Measurements from ENCODE around the gene GRB2.

Gene GRB2

GRCh38 chr17:75315541-75316243 is 89.8 kb downstream of the GRB2 start:
- Histone ChIP-seq H3K9me3 (ENCODE audit: control insufficient read depth, low read length) (no peaks in the 10 kb centered on the region), H3K27me3 (replicated peaks; ENCODE audit: control insufficient read depth, insufficient read depth, low read length, poor library complexity, severe bottlenecking) (no peaks in the 10 kb centered on the region), H3K36me3 (ENCODE audit: control insufficient read depth, insufficient read depth, low read length) (peaks cover 29% of the 10 kb centered on the region), H3K4me3 (ENCODE audit: insufficient read depth, low read depth, low read length, poor library complexity, severe bottlenecking) (no peak overlapping the region), H3K4me1 (ENCODE audit: control insufficient read depth, insufficient read depth, low read length, poor library complexity, severe bottlenecking) (no peaks in the 10 kb centered on the region), H3K27ac (ENCODE audit: insufficient read depth, low read length, poor library complexity, severe bottlenecking) (no peak overlapping the region)
- DNase-seq: no peak

- Histone ChIP-seq H3K27ac (ENCODE audit: insufficient read depth, low read length, poor library complexity, severe bottlenecking) (no peak overlapping the region), H3K4me3 (ENCODE audit: insufficient read depth, low read depth, low read length, poor library complexity, severe bottlenecking) (no peak overlapping the region), H3K36me3 (ENCODE audit: control insufficient read depth, insufficient read depth, low read length) (peaks cover 15% of the 10 kb centered on the region), H3K27me3 (replicated peaks; ENCODE audit: control insufficient read depth, insufficient read depth, low read length, poor library complexity, severe bottlenecking) (no peaks in the 10 kb centered on the region), H3K9me3 (ENCODE audit: control insufficient read depth, low read length) (no peaks in the 10 kb centered on the region), H3K4me1 (ENCODE audit: control insufficient read depth, insufficient read depth, low read length, poor library complexity, severe bottlenecking) (no peaks in the 10 kb centered on the region)
- no peak for DNase-seq
Observed at GRCh38 chr17:75313941-75314551, 91.4 kb downstream of the GRB2 start.

- no peak overlapping the region for H3K4me3 ChIP-seq (ENCODE audit: insufficient read depth, low read depth, low read length, poor library complexity, severe bottlenecking)
- H3K36me3 ChIP-seq (ENCODE audit: control insufficient read depth, insufficient read depth, low read length): no peaks in the 10 kb centered on the region
- H3K27ac ChIP-seq (ENCODE audit: insufficient read depth, low read length, poor library complexity, severe bottlenecking): no peak overlapping the region
- H3K9me3 ChIP-seq (ENCODE audit: control insufficient read depth, low read length): no peaks in the 10 kb centered on the region
- H3K4me1 ChIP-seq (ENCODE audit: control insufficient read depth, insufficient read depth, low read length, poor library complexity, severe bottlenecking): no peaks in the 10 kb centered on the region
- DNase-seq: no peak
- no peaks in the 10 kb centered on the region for H3K27me3 ChIP-seq (replicated peaks; ENCODE audit: control insufficient read depth, insufficient read depth, low read length, poor library complexity, severe bottlenecking)
Observed at GRCh38 chr17:75308732-75309629, 96.5 kb downstream of the GRB2 start.

- no peaks in the 10 kb centered on the region for H3K36me3 ChIP-seq (ENCODE audit: control insufficient read depth, insufficient read depth, low read length)
- no peak for DNase-seq
- no peak overlapping the region for H3K4me3 ChIP-seq (ENCODE audit: insufficient read depth, low read depth, low read length, poor library complexity, severe bottlenecking)
- no peak overlapping the region for H3K27ac ChIP-seq (ENCODE audit: insufficient read depth, low read length, poor library complexity, severe bottlenecking)
- H3K27me3 ChIP-seq (replicated peaks; ENCODE audit: control insufficient read depth, insufficient read depth, low read length, poor library complexity, severe bottlenecking): no peaks in the 10 kb centered on the region
- H3K4me1 ChIP-seq (ENCODE audit: control insufficient read depth, insufficient read depth, low read length, poor library complexity, severe bottlenecking): no peaks in the 10 kb centered on the region
- H3K9me3 ChIP-seq (ENCODE audit: control insufficient read depth, low read length): no peaks in the 10 kb centered on the region
Observed at GRCh38 chr17:75307957-75308731, 97.3 kb downstream of the GRB2 start.

GRCh38 chr17:75301502-75302206 is 103.8 kb downstream of the GRB2 start:
- H3K4me1 ChIP-seq (ENCODE audit: control insufficient read depth, insufficient read depth, low read length, poor library complexity, severe bottlenecking): no peaks in the 10 kb centered on the region
- H3K27me3 ChIP-seq (replicated peaks; ENCODE audit: control insufficient read depth, insufficient read depth, low read length, poor library complexity, severe bottlenecking): no peaks in the 10 kb centered on the region
- no peak overlapping the region for H3K27ac ChIP-seq (ENCODE audit: insufficient read depth, low read length, poor library complexity, severe bottlenecking)
- H3K4me3 ChIP-seq (ENCODE audit: insufficient read depth, low read depth, low read length, poor library complexity, severe bottlenecking): no peak overlapping the region
- no peaks in the 10 kb centered on the region for H3K9me3 ChIP-seq (ENCODE audit: control insufficient read depth, low read length)
- H3K36me3 ChIP-seq (ENCODE audit: control insufficient read depth, insufficient read depth, low read length): no peaks in the 10 kb centered on the region
- DNase-seq: no peak

- Histone ChIP-seq H3K4me1 (ENCODE audit: control insufficient read depth, insufficient read depth, low read length, poor library complexity, severe bottlenecking) (no peaks in the 10 kb centered on the region), H3K36me3 (ENCODE audit: control insufficient read depth, insufficient read depth, low read length) (no peaks in the 10 kb centered on the region), H3K4me3 (ENCODE audit: insufficient read depth, low read depth, low read length, poor library complexity, severe bottlenecking) (no peak overlapping the region), H3K27ac (ENCODE audit: insufficient read depth, low read length, poor library complexity, severe bottlenecking) (no peak overlapping the region), H3K9me3 (ENCODE audit: control insufficient read depth, low read length) (no peaks in the 10 kb centered on the region), H3K27me3 (replicated peaks; ENCODE audit: control insufficient read depth, insufficient read depth, low read length, poor library complexity, severe bottlenecking) (no peaks in the 10 kb centered on the region)
- no peak for DNase-seq
Observed at GRCh38 chr17:75301049-75301448, 104.4 kb downstream of the GRB2 start.

- H3K27me3 ChIP-seq (replicated peaks; ENCODE audit: control insufficient read depth, insufficient read depth, low read length, poor library complexity, severe bottlenecking): no peaks in the 10 kb centered on the region
- no peak overlapping the region for H3K4me3 ChIP-seq (ENCODE audit: insufficient read depth, low read depth, low read length, poor library complexity, severe bottlenecking)
- no peak overlapping the region for H3K27ac ChIP-seq (ENCODE audit: insufficient read depth, low read length, poor library complexity, severe bottlenecking)
- no peak for DNase-seq
- no peaks in the 10 kb centered on the region for H3K9me3 ChIP-seq (ENCODE audit: control insufficient read depth, low read length)
- H3K36me3 ChIP-seq (ENCODE audit: control insufficient read depth, insufficient read depth, low read length): no peaks in the 10 kb centered on the region
- no peaks in the 10 kb centered on the region for H3K4me1 ChIP-seq (ENCODE audit: control insufficient read depth, insufficient read depth, low read length, poor library complexity, severe bottlenecking)
Observed at GRCh38 chr17:75300280-75300679, 105.2 kb downstream of the GRB2 start.

GRCh38 chr17:75295201-75296158 is 110.0 kb downstream of the GRB2 start:
- H3K9me3 ChIP-seq (ENCODE audit: control insufficient read depth, low read length): no peaks in the 10 kb centered on the region
- no peak for DNase-seq
- H3K27me3 ChIP-seq (replicated peaks; ENCODE audit: control insufficient read depth, insufficient read depth, low read length, poor library complexity, severe bottlenecking): no peaks in the 10 kb centered on the region
- H3K36me3 ChIP-seq (ENCODE audit: control insufficient read depth, insufficient read depth, low read length): no peaks in the 10 kb centered on the region
- H3K27ac ChIP-seq (ENCODE audit: insufficient read depth, low read length, poor library complexity, severe bottlenecking): no peak overlapping the region
- no peak overlapping the region for H3K4me3 ChIP-seq (ENCODE audit: insufficient read depth, low read depth, low read length, poor library complexity, severe bottlenecking)
- no peaks in the 10 kb centered on the region for H3K4me1 ChIP-seq (ENCODE audit: control insufficient read depth, insufficient read depth, low read length, poor library complexity, severe bottlenecking)

Data from effector memory CD4-positive, alpha-beta T cell (primary cell).